WTC11 (cell line): ENCODE measurements around the gene CPEB4. TPM values are rescaled to one million over a fixed set of nuclear protein-coding genes. Genes with fewer than 3 reads are reported as not detected.

ENCODE experiments used
- ATAC-seq: fragments of 200-7000 bp; cut with Tn5 transposase; 2 replicates; pipeline ENCODE4 v1.10.0; 2021; ENCODE audit warnings: mild to moderate bottlenecking, moderate library complexity
- CTCF ChIA-PET: fragments of 300-600 bp; sonication (Branson Sonifier 250); formaldehyde crosslinking; loops from one replicate; lab custom pipeline; 2021; ENCODE audit warnings: antibody characterized with exemption; lab: Charles Lee
- POLR2A ChIA-PET: fragments of 350-600 bp; sonication (Branson Sonifier 250); formaldehyde crosslinking; loops from one replicate; lab custom pipeline; 2021; ENCODE audit warnings: antibody characterized with exemption; lab: Charles Lee
- DNase-seq: peaks from one replicate; pipeline ENCODE4 v3.0.0; 2021; ENCODE audit warnings: low spot score
- H3K27ac Mint-ChIP-seq: 2 replicates; pipeline ENCODE4 v1.8.0; 2021; ENCODE audit warnings: mixed read lengths
- H3K27me3 Mint-ChIP-seq: 2 replicates; pipeline ENCODE4 v1.8.0; 2021; ENCODE audit warnings: low read depth, mild to moderate bottlenecking, moderate library complexity, mixed read lengths
- H3K36me3 Mint-ChIP-seq: 2 replicates; pipeline ENCODE4 v1.8.0; 2021; ENCODE audit warnings: mixed read lengths
- H3K4me1 Mint-ChIP-seq: 2 replicates; pipeline ENCODE4 v1.8.0; 2022; ENCODE audit warnings: mixed read lengths
- H3K4me3 Mint-ChIP-seq: 2 replicates; pipeline ENCODE4 v1.8.0; 2021; ENCODE audit warnings: mild to moderate bottlenecking, moderate library complexity, mixed read lengths
- H3K9me3 Mint-ChIP-seq: 2 replicates; pipeline ENCODE4 v1.8.0; 2021; ENCODE audit warnings: mixed read lengths
- ATF2 ChIP-seq: sonication (generic); formaldehyde crosslinking; IDR thresholded peaks from 2 replicates; pipeline ENCODE4 v1.8.1; 2022; ENCODE audit warnings: low read depth, missing genetic modification reagents, borderline replicate concordance
- ATF6 ChIP-seq: sonication (generic); formaldehyde crosslinking; IDR thresholded peaks from 2 replicates; pipeline ENCODE4 v1.8.1; 2023; ENCODE audit warnings: mild to moderate bottlenecking, missing genetic modification reagents
- CTCF ChIP-seq: fragments of 200-600 bp; IDR thresholded peaks from 2 replicates; pipeline ENCODE4 v1.8.0; 2022; ENCODE audit warnings: antibody characterized with exemption
- ELF4 ChIP-seq: sonication (generic); formaldehyde crosslinking; IDR thresholded peaks from 2 replicates; pipeline ENCODE4 v1.8.1; 2022; ENCODE audit warnings: low read depth, mild to moderate bottlenecking, moderate library complexity, missing genetic modification reagents
- ESRRA ChIP-seq: sonication (generic); formaldehyde crosslinking; IDR thresholded peaks from 2 replicates; pipeline ENCODE4 v1.8.1; 2022; ENCODE audit warnings: mild to moderate bottlenecking, missing genetic modification reagents, borderline replicate concordance
- FOXP1 ChIP-seq: sonication (generic); formaldehyde crosslinking; IDR thresholded peaks from 2 replicates; pipeline ENCODE4 v1.8.0; 2022; ENCODE audit warnings: missing genetic modification reagents, mild to moderate bottlenecking, moderate library complexity, borderline replicate concordance
- FOXP4 ChIP-seq: sonication (generic); formaldehyde crosslinking; IDR thresholded peaks from 2 replicates; pipeline ENCODE4 v1.8.0; 2022; ENCODE audit warnings: mild to moderate bottlenecking, missing genetic modification reagents
- GRHL2 ChIP-seq: fragments of 250-450 bp; sonication (Bioruptor Pico); IDR thresholded peaks from 2 replicates; pipeline ENCODE4 v1.8.0; 2022; ENCODE audit warnings: mild to moderate bottlenecking, moderate library complexity; ENCODE audit not compliant: insufficient replicate concordance, severe bottlenecking
- MAX ChIP-seq: sonication (generic); formaldehyde crosslinking; IDR thresholded peaks from 2 replicates; pipeline ENCODE4 v1.8.0; 2022; ENCODE audit warnings: mild to moderate bottlenecking, missing genetic modification reagents
- MXD4 ChIP-seq: fragments of 250-450 bp; sonication (Bioruptor Pico); IDR thresholded peaks from 2 replicates; pipeline ENCODE4 v1.8.0; 2021; ENCODE audit warnings: mild to moderate bottlenecking, moderate library complexity, borderline replicate concordance
- MYBL2 ChIP-seq: sonication (generic); formaldehyde crosslinking; IDR thresholded peaks from 2 replicates; pipeline ENCODE4 v1.8.1; 2023; ENCODE audit warnings: mild to moderate bottlenecking, moderate library complexity, missing genetic modification reagents
- NFYB ChIP-seq: sonication (generic); formaldehyde crosslinking; conservative IDR thresholded peaks from 2 replicates; pipeline ENCODE4 v1.8.0; 2022; ENCODE audit warnings: low read depth, missing genetic modification reagents
- NR3C1 ChIP-seq: sonication (generic); formaldehyde crosslinking; conservative IDR thresholded peaks from 2 replicates; pipeline ENCODE4 v1.8.1; 2023; ENCODE audit warnings: low read depth, mild to moderate bottlenecking, missing genetic modification reagents
- PREB ChIP-seq: sonication (generic); formaldehyde crosslinking; IDR thresholded peaks from 2 replicates; pipeline ENCODE4 v1.8.1; 2022; ENCODE audit warnings: mild to moderate bottlenecking, missing genetic modification reagents, moderate library complexity, borderline replicate concordance
- SMAD3 ChIP-seq: sonication (generic); formaldehyde crosslinking; IDR thresholded peaks from 2 replicates; pipeline ENCODE4 v1.8.0; 2022; ENCODE audit warnings: missing genetic modification reagents, mild to moderate bottlenecking, borderline replicate concordance
- SP1 ChIP-seq: sonication (generic); formaldehyde crosslinking; conservative IDR thresholded peaks from 2 replicates; pipeline ENCODE4 v1.8.1; 2022; ENCODE audit warnings: missing genetic modification reagents
- TCF7 ChIP-seq: sonication (generic); formaldehyde crosslinking; IDR thresholded peaks from 2 replicates; pipeline ENCODE4 v1.8.0; 2022; ENCODE audit warnings: mild to moderate bottlenecking, low read depth, missing genetic modification reagents, moderate library complexity
- USF2 ChIP-seq: sonication (generic); formaldehyde crosslinking; IDR thresholded peaks from 2 replicates; pipeline ENCODE4 v1.8.1; 2023; ENCODE audit warnings: mild to moderate bottlenecking, missing genetic modification reagents, moderate library complexity
- ZNF121 ChIP-seq: sonication (generic); formaldehyde crosslinking; IDR thresholded peaks from 2 replicates; pipeline ENCODE4 v1.8.0; 2023; ENCODE audit warnings: missing genetic modification reagents
- ZNF219 ChIP-seq: sonication (generic); formaldehyde crosslinking; IDR thresholded peaks from 2 replicates; pipeline ENCODE4 v1.8.0; 2023; ENCODE audit warnings: missing genetic modification reagents, mild to moderate bottlenecking, borderline replicate concordance
- ZNF423 ChIP-seq: fragments of 250-450 bp; sonication (Bioruptor Pico); IDR thresholded peaks from 2 replicates; pipeline ENCODE4 v2.1.2; 2022; ENCODE audit warnings: mild to moderate bottlenecking, moderate library complexity
- total RNA-seq: library from RNA; stranded (reverse); gene quantifications from 3 replicates; pipeline ENCODE4 v1.2.3, GENCODE V29; 2021

The CPEB4 gene
- total RNA-seq, 1 experiment from 2014 or later: 12.7 TPM

- H3K9me3 Mint-ChIP-seq: no peaks in the 10 kb centered on the region; the same call in 1 of the 2 replicates
These were observed 101.4 kb downstream of the CPEB4 start for GRCh38 chr5:173989432-173990082.

GRCh38 chr5:173997331-173997730 is 109.2 kb downstream of the CPEB4 start:
- no peak for ATAC-seq
- H3K4me3 Mint-ChIP-seq: no peak overlapping the region
- CTCF ChIA-PET: interaction anchor here (1.3 kb wide), 1 partner anchor 381 kb away, joined by 3 read pairs; no protein-coding TSS in a partner anchor
- DNase-seq: no peak
- no peaks in the 10 kb centered on the region for H3K4me1 Mint-ChIP-seq
- POLR2A ChIA-PET: no interaction called here
- no peaks in the 10 kb centered on the region for H3K36me3 Mint-ChIP-seq
- H3K27ac Mint-ChIP-seq: no peak overlapping the region
- H3K9me3 Mint-ChIP-seq: no peaks in the 10 kb centered on the region
- TF ChIP-seq SP1 (CRISPR knock-in tag) (no peak), FOXP1 (no peak), NFYB (CRISPR knock-in tag) (no peak), GRHL2 (CRISPR knock-in tag) (no peak)
- no peaks in the 10 kb centered on the region; the same call in 1 of the 2 replicates for H3K27me3 Mint-ChIP-seq

More at GRCh38 chr5:173989432-173990082, 101.4 kb downstream of the CPEB4 start:
- no peak for DNase-seq
- POLR2A ChIA-PET: interaction anchor here (0.8 kb wide), 1 partner anchor 374 kb away, joined by 3 read pairs; no protein-coding TSS in a partner anchor
- Mint-ChIP-seq H3K4me3 (no peak overlapping the region), H3K27me3 (no peaks in the 10 kb centered on the region), H3K4me1 (peaks cover 4% of the 10 kb centered on the region; the same call in 1 of the 2 replicates)
- TF ChIP-seq NR3C1 (no peak), CTCF (no peak), FOXP4 (CRISPR knock-in tag) (no peak), ATF6 (no peak), ELF4 (CRISPR knock-in tag) (no peak), ZNF121 (no peak)
- TF ChIP-seq, all 79 proteins: peak for 0
- Mint-ChIP-seq H3K36me3 (no peaks in the 10 kb centered on the region), H3K27ac (no peak overlapping the region)
- CTCF ChIA-PET: interaction anchor here (0.6 to 1.5 kb wide), 6 partner anchors 8 to 374 kb away, joined by 3 to 7 read pairs (median 4); partner anchors contain the start of gene BOD1
- no peak; the same call in 1 of the 2 replicates for ATAC-seq

GRCh38 chr5:173998531-173998930 is 110.4 kb downstream of the CPEB4 start:
- CTCF ChIA-PET: interaction anchor here (1.0 to 1.3 kb wide), 2 partner anchors 14 to 383 kb away, joined by 3 to 5 read pairs; no protein-coding TSS in a partner anchor
- no peaks in the 10 kb centered on the region for H3K36me3 Mint-ChIP-seq
- ATAC-seq (no peak), DNase-seq (no peak)
- H3K4me3 Mint-ChIP-seq: no peak overlapping the region
- H3K27ac Mint-ChIP-seq: no peak overlapping the region
- H3K9me3 Mint-ChIP-seq: no peaks in the 10 kb centered on the region
- no peaks in the 10 kb centered on the region; the same call in none of the 2 replicates for H3K27me3 Mint-ChIP-seq
- H3K4me1 Mint-ChIP-seq: no peaks in the 10 kb centered on the region
- TF ChIP-seq PREB: no peak
- TF ChIP-seq MYBL2 (CRISPR knock-in tag): no peak
- TF ChIP-seq MXD4 (CRISPR knock-in tag): no peak
- TF ChIP-seq ATF2 (CRISPR knock-in tag): no peak
- no peak for TF ChIP-seq NFYB (CRISPR knock-in tag)
- no peak for TF ChIP-seq USF2 (CRISPR knock-in tag)
- no peak for TF ChIP-seq SMAD3
- TF ChIP-seq TCF7: no peak
- no peak for TF ChIP-seq ZNF219 (CRISPR knock-in tag)
- TF ChIP-seq ESRRA: no peak
- no peak for TF ChIP-seq MAX (CRISPR knock-in tag)
- TF ChIP-seq ZNF423 (CRISPR knock-in tag): no peak
- POLR2A ChIA-PET: no interaction called here
